Measurements from ENCODE around the gene PXDN. TPM values are rescaled to one million over a fixed set of nuclear protein-coding genes. Genes with fewer than 3 reads are reported as not detected.

PXDN gene
- total and polyA plus RNA-seq, 10 of the 15 experiments (the other 5 are each of a cell fraction or from before 2014, with no cell fraction given) = 0.12 to 0.69 (median 0.23) TPM; not detected in 5

DNA sequence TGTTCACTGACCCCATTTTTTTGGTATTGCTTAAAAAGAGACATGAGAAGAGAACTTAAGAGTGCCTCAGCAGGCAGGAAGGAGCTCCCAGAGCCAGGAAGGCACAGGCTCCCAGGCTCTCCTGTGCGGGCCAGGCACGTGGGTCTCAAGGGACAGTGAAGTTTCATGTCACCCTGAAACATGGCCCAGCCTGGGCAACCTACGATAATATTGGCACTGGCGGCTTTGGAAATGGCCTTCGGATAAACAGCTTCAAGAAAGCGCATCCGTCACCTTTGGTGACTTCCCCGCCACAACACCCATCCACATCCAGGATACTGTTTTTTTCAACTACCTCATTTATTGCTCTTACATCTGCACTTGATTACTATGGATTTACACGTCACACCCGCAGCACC is 30.5 kb downstream of the PXDN start:
- Histone ChIP-seq H3K79me2 (ENCODE audit: control insufficient read depth, insufficient read depth, low read length) (no peaks in the 10 kb centered on the region), H3K9me3 (replicated peaks; ENCODE audit: control insufficient read depth, insufficient read depth, low read length) (no peaks in the 10 kb centered on the region; the same call in 2 of the 3 replicates), H3K27ac (ENCODE audit: control insufficient read depth, insufficient read depth) (no peak overlapping the region), H3K4me1 (ENCODE audit: control insufficient read depth, insufficient read depth, low read length) (no peaks in the 10 kb centered on the region), H3K9ac (ENCODE audit: control insufficient read depth, insufficient read depth, low read length) (no peak overlapping the region), H3K36me3 (ENCODE audit: control insufficient read depth in 2 of 2, insufficient read depth in 2 of 2, low read length in 1 of 2) (no peaks in the 10 kb centered on the region), H3K27me3 (replicated peaks in 1 of 2; ENCODE audit: control insufficient read depth in 2 of 2, insufficient read depth in 2 of 2, low read length in 1 of 2) (no peaks in the 10 kb centered on the region), H3K4me2 (ENCODE audit: control insufficient read depth, insufficient read depth) (no peak overlapping the region), H4K20me1 (ENCODE audit: control insufficient read depth, insufficient read depth) (no peaks in the 10 kb centered on the region), H2AFZ (ENCODE audit: control insufficient read depth, low read depth, low read length) (no peak overlapping the region), H3K4me3 (no peak overlapping the region)
- CTCF ChIA-PET = no interaction called here
- whole genome bisulfite sequencing (ENCODE audit: insufficient coverage, insufficient replicate concordance, low lambda C conversion rate, missing lambda C conversion rate) = 42% methylated on average over 10 of the region's 10 CpGs
- RAD21 ChIA-PET (ENCODE audit: unreplicated experiment) = no interaction called here
- intact Hi-C loops (cut with micrococcal nuclease; ENCODE audit: unreplicated experiment) = no loop called here
- BruUV-seq (replicated peaks) = no TSS peak
- POLR2A ChIA-PET = no interaction called here
- TF ChIP-seq E4F1 (IDR thresholded peaks at IDR 0.05; ENCODE audit: borderline replicate concordance, partially characterized antibody) (no peak), NRF1 (conservative IDR thresholded peaks at IDR 0.05; ENCODE audit: low read depth, low read length) (no peak), TBL1XR1 (IDR thresholded peaks at IDR 0.05; ENCODE audit: low read depth, low read length) (no peak), ATF3 (IDR thresholded peaks at IDR 0.05; ENCODE audit: borderline replicate concordance, extremely low read depth, low read depth, low read length) (no peak), SMAD5 (IDR thresholded peaks at IDR 0.05; ENCODE audit: low read depth) (no peak), CEBPB (IDR thresholded peaks at IDR 0.05; ENCODE audit: borderline replicate concordance in 1 of 2, low read depth in 2 of 2, low read length in 2 of 2) (no peak)
- TF ChIP-seq, protein P1, sequence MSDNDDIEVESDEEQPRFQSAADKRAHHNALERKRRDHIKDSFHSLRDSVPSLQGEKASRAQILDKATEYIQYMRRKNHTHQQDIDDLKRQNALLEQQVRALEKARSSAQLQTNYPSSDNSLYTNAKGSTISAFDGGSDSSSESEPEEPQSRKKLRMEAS (IDR thresholded peaks at IDR 0.05; ENCODE audit: low read depth, low read length) = no peak
- DNase-seq (ENCODE audit: low read depth, low spot score) (no peak), ATAC-seq (no peak), FAIRE-seq (no peak)
- SMC1A ChIA-PET (ENCODE audit: uncharacterized antibody, unreplicated experiment) = no interaction called here
- in situ Hi-C loops (cut with MboI) = no loop called here

All from GM12878 (cell line).